Uterus (tissue), 4 donors: Measurements from ENCODE around the gene FHIT. TPM values are rescaled to one million over a fixed set of nuclear protein-coding genes. Genes with fewer than 3 reads are reported as not detected.

ENCODE experiments used
- DNase-seq, 2 donors: peaks; one replicate each; pipeline ENCODE4 v3.0.0-alpha.2; 2019 to 2020
- H3K27ac ChIP-seq, 2 donors: fragments of 200-600 bp; sonication (generic); 1 replicate in 1 of 2; 2 replicates in 1 of 2; pipeline ENCODE4 v1.5.1; 2016 to 2018
- H3K27me3 ChIP-seq, 2 donors: fragments of 200-600 bp; sonication (generic); one replicate each; pipeline ENCODE4 v1.5.1; 2018 to 2019; ENCODE audit warnings: control low read depth in 1 of 2
- H3K36me3 ChIP-seq, 2 donors: fragments of 200-600 bp; sonication (generic); one replicate each; pipeline ENCODE4 v1.5.1; 2019; ENCODE audit warnings: control low read depth in 1 of 2
- H3K4me1 ChIP-seq, 2 donors: fragments of 200-600 bp; sonication (generic); one replicate each; pipeline ENCODE4 v1.5.1; 2018 to 2019; ENCODE audit warnings: control low read depth in 1 of 2
- H3K4me3 ChIP-seq, 2 donors: fragments of 200-600 bp; sonication (generic); 1 replicate in 1 of 2; 2 replicates in 1 of 2; pipeline ENCODE4 v1.5.1; 2018 to 2019; ENCODE audit warnings: mild to moderate bottlenecking in 1 of 2
- H3K9me3 ChIP-seq, 2 donors: fragments of 200-600 bp; sonication (generic); one replicate each; pipeline ENCODE4 v1.5.1; 2019; ENCODE audit warnings: control low read depth in 1 of 2
- CTCF ChIP-seq, 4 experiments: fragments of 200-600 bp in 2 of 4; fragments of 450-650 bp in 2 of 4; sonication (generic) in 2 of 4; IDR thresholded peaks; one replicate each; pipeline ENCODE4 v1.5.1; 2016 to 2019; ENCODE audit warnings: antibody characterized with exemption in 4 of 4, mild to moderate bottlenecking in 2 of 4, moderate library complexity in 1 of 4
- POLR2A ChIP-seq, 2 donors: fragments of 450-650 bp; IDR thresholded peaks; one replicate each; pipeline ENCODE4 v1.6.1; 2016; ENCODE audit warnings: antibody characterized with exemption in 2 of 2, mild to moderate bottlenecking in 1 of 2, moderate library complexity in 1 of 2
- intact Hi-C: fragments of 100-400 bp; cut with DNase I; formaldehyde crosslinking; loops from one replicate; pipeline ENCODE4 v1.15.1; 2023; ENCODE audit warnings: low total_unique reads
- total RNA-seq, 4 donors: library from RNA; depleted of rRNA in 3 of 4; stranded (reverse); fragments of >200 nt in 3 of 4; gene quantifications; one replicate each; pipeline versions ENCODE4 v1.1.0 to v1.2.4, GENCODE V29; 2014 to 2023
- donor health status: DM: yes; HTN: yes; CAD: no.

The FHIT gene
- total RNA-seq, 4 donors from 2014 or later: 1.3 to 15.2 (median 7.3) TPM

GRCh38 chr3:61015859-61016258 is 235.4 kb downstream of the FHIT start:
- Histone ChIP-seq H3K27me3 (no peaks in the 10 kb centered on the region), H3K27ac (no peak overlapping the region), H3K36me3 (no peaks in the 10 kb centered on the region), H3K4me1 (no peaks in the 10 kb centered on the region), H3K4me3 (no peak overlapping the region), H3K9me3 (no peaks in the 10 kb centered on the region)
- no peak for TF ChIP-seq POLR2A (IDR thresholded peaks at IDR 0.05)
- intact Hi-C loops: no loop called here
- DNase-seq: no peak

- no peak for DNase-seq
- H3K27me3 ChIP-seq: no peaks in the 10 kb centered on the region
- no peaks in the 10 kb centered on the region for H3K9me3 ChIP-seq
- intact Hi-C loops: no loop called here
- H3K36me3 ChIP-seq: no peaks in the 10 kb centered on the region
- no peak overlapping the region for H3K27ac ChIP-seq
- no peak overlapping the region for H3K4me3 ChIP-seq
- H3K4me1 ChIP-seq: no peaks in the 10 kb centered on the region
- TF ChIP-seq POLR2A (IDR thresholded peaks at IDR 0.05) (no peak), CTCF (IDR thresholded peaks at IDR 0.05) (no peak)
These were observed 235.8 kb downstream of the FHIT start for GRCh38 chr3:61015408-61015807.

- Histone ChIP-seq H3K4me1 (no peaks in the 10 kb centered on the region), H3K36me3 (no peaks in the 10 kb centered on the region), H3K27me3 (no peaks in the 10 kb centered on the region), H3K4me3 (no peak overlapping the region), H3K27ac (no peak overlapping the region), H3K9me3 (no peaks in the 10 kb centered on the region)
- DNase-seq: no peak
- TF ChIP-seq CTCF (IDR thresholded peaks at IDR 0.05): no peak
- no peak for TF ChIP-seq POLR2A (IDR thresholded peaks at IDR 0.05)
- intact Hi-C loops: no loop called here
These were observed 242.3 kb downstream of the FHIT start for GRCh38 chr3:61008998-61009380.

GRCh38 chr3:61008153-61008997 is 242.9 kb downstream of the FHIT start:
- Histone ChIP-seq H3K27me3 (no peaks in the 10 kb centered on the region), H3K4me1 (no peaks in the 10 kb centered on the region), H3K9me3 (no peaks in the 10 kb centered on the region), H3K36me3 (no peaks in the 10 kb centered on the region), H3K4me3 (no peak overlapping the region), H3K27ac (no peak overlapping the region)
- intact Hi-C loops: no loop called here
- no peak for TF ChIP-seq POLR2A (IDR thresholded peaks at IDR 0.05)
- TF ChIP-seq CTCF (IDR thresholded peaks at IDR 0.05): no peak
- no peak for DNase-seq

- intact Hi-C loops: no loop called here
- Histone ChIP-seq H3K4me3 (no peak overlapping the region), H3K36me3 (no peaks in the 10 kb centered on the region), H3K27ac (no peak overlapping the region), H3K27me3 (no peaks in the 10 kb centered on the region), H3K4me1 (no peaks in the 10 kb centered on the region), H3K9me3 (no peaks in the 10 kb centered on the region)
- DNase-seq: no peak
- TF ChIP-seq CTCF (IDR thresholded peaks at IDR 0.05) (no peak), POLR2A (IDR thresholded peaks at IDR 0.05) (no peak)
These were observed 245.7 kb downstream of the FHIT start for GRCh38 chr3:61005591-61005990.
